ENCODE measurements around the gene HOXC9.

- TF ChIP-seq YY1 (tag by site-specific recombination; IDR thresholded peaks at IDR 0.05) = no peak
- TF ChIP-seq CTCF (tag by site-specific recombination; IDR thresholded peaks at IDR 0.05) = no peak; the same call in 1 of the 2 replicates
These were observed at the start of gene HOXC9 for GRCh38 chr12:54000116-54001114.

Data from HEK293 (cell line).